ENCODE results near the gene IDUA.
"Not testable (repeated sequence)": the region's sequence is repeated elsewhere in the genome, so short reads cannot be mapped to it uniquely, and the experiment has no call there.

The IDUA gene

GRCh38 chr4:1051472-1051871 lies 64.6 kb downstream of the IDUA start:
- no peak overlapping the region for H3K4me2 ChIP-seq (ENCODE audit: low read length, poor library complexity, severe bottlenecking)
- H2AFZ ChIP-seq (ENCODE audit: low read depth, low read length), result no peak overlapping the region
- no peaks in the 10 kb centered on the region for H3K79me1 ChIP-seq (replicated peaks; ENCODE audit: low read length, poor library complexity, severe bottlenecking)
- no peak overlapping the region for H2BK12ac ChIP-seq (ENCODE audit: low read length in 2 of 2)
- H2AK5ac ChIP-seq (ENCODE audit: low read length, severe bottlenecking), result no peak overlapping the region
- no peaks in the 10 kb centered on the region for H3K36me3 ChIP-seq (ENCODE audit: control insufficient read depth in 1 of 2, insufficient read depth in 2 of 2, low read depth in 1 of 2, low read length in 2 of 2)
- no peak overlapping the region for H3K14ac ChIP-seq (ENCODE audit: low read length in 2 of 2)
- H2BK15ac ChIP-seq (ENCODE audit: low read depth, poor library complexity, severe bottlenecking), result no peak overlapping the region
- H2BK120ac ChIP-seq (ENCODE audit: low read depth, low read length), result no peak overlapping the region
- no peak overlapping the region for H3K4me3 ChIP-seq (ENCODE audit: insufficient read depth in 1 of 2, low read depth in 1 of 2, low read length in 2 of 2)
- peaks cover 23% of the 10 kb centered on the region for H3K4me1 ChIP-seq (ENCODE audit: control insufficient read depth, insufficient read depth, low read depth, low read length)
- H3K9ac ChIP-seq (ENCODE audit: low read length), result no peak overlapping the region
- WGBS, result 86% methylated on average over 9 of the region's 9 CpGs
- H3K23ac ChIP-seq (ENCODE audit: low read length in 2 of 2), result no peak overlapping the region
- no peak overlapping the region for H2BK5ac ChIP-seq (ENCODE audit: low read depth, low read length, poor library complexity, severe bottlenecking)
- DNase-seq, result no peak
- H3K9me3 ChIP-seq (ENCODE audit: control insufficient read depth, low read length), result no peaks in the 10 kb centered on the region
- no peak overlapping the region for H4K8ac ChIP-seq (ENCODE audit: low read length)
- H3K4ac ChIP-seq (ENCODE audit: low read depth in 1 of 2, low read length in 2 of 2), result no peak overlapping the region
- no peak overlapping the region for H4K91ac ChIP-seq (ENCODE audit: low read length)
- no peak overlapping the region for H3K18ac ChIP-seq (ENCODE audit: low read depth in 1 of 2, low read length in 2 of 2)
- H3K27ac ChIP-seq (ENCODE audit: low read length, poor library complexity, severe bottlenecking), result no peak overlapping the region
- H3K27me3 ChIP-seq (ENCODE audit: control insufficient read depth in 1 of 2, insufficient read depth in 1 of 2, low read length in 2 of 2), result peaks cover 12 to 25% of the 10 kb centered on the region in 2 experiments

- no peak overlapping the region for H4K8ac ChIP-seq (ENCODE audit: low read length)
- H3K4me1 ChIP-seq (ENCODE audit: control insufficient read depth, insufficient read depth, low read depth, low read length), result peaks cover 19% of the 10 kb centered on the region
- no peak overlapping the region for H3K4me2 ChIP-seq (ENCODE audit: low read length, poor library complexity, severe bottlenecking)
- no peak overlapping the region for H2BK15ac ChIP-seq (ENCODE audit: low read depth, poor library complexity, severe bottlenecking)
- no peak overlapping the region for H2BK12ac ChIP-seq (ENCODE audit: low read length in 2 of 2)
- H3K9me3 ChIP-seq (ENCODE audit: control insufficient read depth, low read length), result no peaks in the 10 kb centered on the region
- H3K14ac ChIP-seq (ENCODE audit: low read length in 2 of 2), result peak overlapping the region in 1 of 2 experiments; percentile 44
- WGBS, result 77% methylated on average over 15 of the region's 15 CpGs
- H3K36me3 ChIP-seq (ENCODE audit: control insufficient read depth in 1 of 2, insufficient read depth in 2 of 2, low read depth in 1 of 2, low read length in 2 of 2), result no peaks in the 10 kb centered on the region
- H4K91ac ChIP-seq (ENCODE audit: low read length), result no peak overlapping the region
- no peak overlapping the region for H2AK5ac ChIP-seq (ENCODE audit: low read length, severe bottlenecking)
- H3K27me3 ChIP-seq (ENCODE audit: control insufficient read depth in 1 of 2, insufficient read depth in 1 of 2, low read length in 2 of 2), result peaks cover 12 to 25% of the 10 kb centered on the region in 2 experiments
- no peak overlapping the region for H3K27ac ChIP-seq (ENCODE audit: low read length, poor library complexity, severe bottlenecking)
- H2BK120ac ChIP-seq (ENCODE audit: low read depth, low read length), result no peak overlapping the region
- H3K9ac ChIP-seq (ENCODE audit: low read length), result no peak overlapping the region
- no peak for DNase-seq
- H3K23ac ChIP-seq (ENCODE audit: low read length in 2 of 2), result no peak overlapping the region
- no peak overlapping the region for H2BK5ac ChIP-seq (ENCODE audit: low read depth, low read length, poor library complexity, severe bottlenecking)
- H3K18ac ChIP-seq (ENCODE audit: low read depth in 1 of 2, low read length in 2 of 2), result no peak overlapping the region
- no peak overlapping the region for H3K4ac ChIP-seq (ENCODE audit: low read depth in 1 of 2, low read length in 2 of 2)
- H2AFZ ChIP-seq (ENCODE audit: low read depth, low read length), result no peak overlapping the region
- H3K79me1 ChIP-seq (replicated peaks; ENCODE audit: low read length, poor library complexity, severe bottlenecking), result no peaks in the 10 kb centered on the region
- H3K4me3 ChIP-seq (ENCODE audit: insufficient read depth in 1 of 2, low read depth in 1 of 2, low read length in 2 of 2), result no peak overlapping the region
These were observed 65.4 kb downstream of the IDUA start for GRCh38 chr4:1052231-1052671.

- no peak overlapping the region for H3K4me2 ChIP-seq (ENCODE audit: low read length, poor library complexity, severe bottlenecking)
- WGBS, result 76% methylated on average over 24 of the region's 24 CpGs
These were observed 66.3 kb downstream of the IDUA start for GRCh38 chr4:1053080-1053661.

GRCh38 chr4:1053891-1054290 lies 67.0 kb downstream of the IDUA start:
- not testable (repeated sequence) for H3K14ac ChIP-seq (ENCODE audit: low read length in 2 of 2); H2BK15ac ChIP-seq (ENCODE audit: low read depth, poor library complexity, severe bottlenecking); H3K9me3 ChIP-seq (ENCODE audit: control insufficient read depth, low read length); H2BK120ac ChIP-seq (ENCODE audit: low read depth, low read length); H4K91ac ChIP-seq (ENCODE audit: low read length); H3K18ac ChIP-seq (ENCODE audit: low read depth in 1 of 2, low read length in 2 of 2); H3K27ac ChIP-seq (ENCODE audit: low read length, poor library complexity, severe bottlenecking); H3K79me1 ChIP-seq (replicated peaks; ENCODE audit: low read length, poor library complexity, severe bottlenecking); H2BK12ac ChIP-seq (ENCODE audit: low read length in 2 of 2); H2AK5ac ChIP-seq (ENCODE audit: low read length, severe bottlenecking); H3K4me2 ChIP-seq (ENCODE audit: low read length, poor library complexity, severe bottlenecking); H3K4ac ChIP-seq (ENCODE audit: low read depth in 1 of 2, low read length in 2 of 2); H3K36me3 ChIP-seq (ENCODE audit: control insufficient read depth in 1 of 2, insufficient read depth in 2 of 2, low read depth in 1 of 2, low read length in 2 of 2); H2BK5ac ChIP-seq (ENCODE audit: low read depth, low read length, poor library complexity, severe bottlenecking); H3K4me3 ChIP-seq (ENCODE audit: insufficient read depth in 1 of 2, low read depth in 1 of 2, low read length in 2 of 2); H3K9ac ChIP-seq (ENCODE audit: low read length); H4K8ac ChIP-seq (ENCODE audit: low read length); H3K23ac ChIP-seq (ENCODE audit: low read length in 2 of 2); H2AFZ ChIP-seq (ENCODE audit: low read depth, low read length); DNase-seq
- WGBS, result 91% methylated on average over 5 of the region's 7 CpGs
- Histone ChIP-seq H3K27me3 (ENCODE audit: control insufficient read depth in 1 of 2, insufficient read depth in 1 of 2, low read length in 2 of 2) (peaks cover 21 to 32% of the 10 kb centered on the region in 2 experiments), H3K4me1 (ENCODE audit: control insufficient read depth, insufficient read depth, low read depth, low read length) (peaks cover 18% of the 10 kb centered on the region)

More at GRCh38 chr4:1053080-1053661, 66.3 kb downstream of the IDUA start:
- Histone ChIP-seq H3K9ac (ENCODE audit: low read length) (no peak overlapping the region), H3K4ac (ENCODE audit: low read depth in 1 of 2, low read length in 2 of 2) (no peak overlapping the region), H2BK5ac (ENCODE audit: low read depth, low read length, poor library complexity, severe bottlenecking) (no peak overlapping the region), H3K27ac (ENCODE audit: low read length, poor library complexity, severe bottlenecking) (no peak overlapping the region), H3K14ac (ENCODE audit: low read length in 2 of 2) (no peak overlapping the region), H3K4me1 (ENCODE audit: control insufficient read depth, insufficient read depth, low read depth, low read length) (peaks cover 16% of the 10 kb centered on the region), H3K27me3 (ENCODE audit: control insufficient read depth in 1 of 2, insufficient read depth in 1 of 2, low read length in 2 of 2) (peaks cover 14 to 26% of the 10 kb centered on the region in 2 experiments), H2AK5ac (ENCODE audit: low read length, severe bottlenecking) (no peak overlapping the region), H3K9me3 (ENCODE audit: control insufficient read depth, low read length) (no peaks in the 10 kb centered on the region), H3K4me3 (ENCODE audit: insufficient read depth in 1 of 2, low read depth in 1 of 2, low read length in 2 of 2) (peak overlapping the region in 1 of 2 experiments; percentile 59), H2BK15ac (ENCODE audit: low read depth, poor library complexity, severe bottlenecking) (no peak overlapping the region), H3K79me1 (replicated peaks; ENCODE audit: low read length, poor library complexity, severe bottlenecking) (no peaks in the 10 kb centered on the region), H4K91ac (ENCODE audit: low read length) (no peak overlapping the region), H2BK120ac (ENCODE audit: low read depth, low read length) (no peak overlapping the region), H2BK12ac (ENCODE audit: low read length in 2 of 2) (no peak overlapping the region), H2AFZ (ENCODE audit: low read depth, low read length) (no peak overlapping the region), H3K36me3 (ENCODE audit: control insufficient read depth in 1 of 2, insufficient read depth in 2 of 2, low read depth in 1 of 2, low read length in 2 of 2) (no peaks in the 10 kb centered on the region), H4K8ac (ENCODE audit: low read length) (no peak overlapping the region), H3K18ac (ENCODE audit: low read depth in 1 of 2, low read length in 2 of 2) (no peak overlapping the region), H3K23ac (ENCODE audit: low read length in 2 of 2) (no peak overlapping the region)
- no peak for DNase-seq

Measured in mesenchymal stem cell (in vitro differentiated cells and primary cell).